GM21360 (cell line): ENCODE results near the gene TMEM91.

Source experiments
- ATAC-seq: cut with Tn5 transposase; IDR thresholded peaks from one replicate; pipeline ENCODE4 v1.9.1; 2021; ENCODE audit warnings: mild to moderate bottlenecking, moderate library complexity; ENCODE audit not compliant: unreplicated experiment

The TMEM91 gene

DNA sequence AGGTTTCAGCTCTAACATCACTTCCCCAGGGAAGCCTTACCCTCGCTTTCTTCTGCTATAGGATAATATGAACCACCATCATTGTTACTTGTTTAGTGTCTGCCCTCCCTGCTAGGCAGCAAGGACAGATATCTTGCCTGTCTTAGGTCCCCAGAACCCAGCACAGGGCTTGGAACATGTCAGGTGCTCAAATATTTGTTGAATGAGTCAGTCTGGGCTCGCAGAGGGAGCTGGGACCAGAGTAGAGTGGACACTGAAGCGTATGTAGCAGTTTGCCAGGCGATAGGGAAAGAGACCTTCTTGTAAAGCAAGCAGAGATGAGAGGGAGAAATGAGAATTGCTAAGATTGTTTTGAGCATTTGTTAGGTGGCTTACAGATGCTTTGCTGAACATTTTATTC lies 33.0 kb downstream of the TMEM91 start:
- ATAC-seq = no peak

DNA sequence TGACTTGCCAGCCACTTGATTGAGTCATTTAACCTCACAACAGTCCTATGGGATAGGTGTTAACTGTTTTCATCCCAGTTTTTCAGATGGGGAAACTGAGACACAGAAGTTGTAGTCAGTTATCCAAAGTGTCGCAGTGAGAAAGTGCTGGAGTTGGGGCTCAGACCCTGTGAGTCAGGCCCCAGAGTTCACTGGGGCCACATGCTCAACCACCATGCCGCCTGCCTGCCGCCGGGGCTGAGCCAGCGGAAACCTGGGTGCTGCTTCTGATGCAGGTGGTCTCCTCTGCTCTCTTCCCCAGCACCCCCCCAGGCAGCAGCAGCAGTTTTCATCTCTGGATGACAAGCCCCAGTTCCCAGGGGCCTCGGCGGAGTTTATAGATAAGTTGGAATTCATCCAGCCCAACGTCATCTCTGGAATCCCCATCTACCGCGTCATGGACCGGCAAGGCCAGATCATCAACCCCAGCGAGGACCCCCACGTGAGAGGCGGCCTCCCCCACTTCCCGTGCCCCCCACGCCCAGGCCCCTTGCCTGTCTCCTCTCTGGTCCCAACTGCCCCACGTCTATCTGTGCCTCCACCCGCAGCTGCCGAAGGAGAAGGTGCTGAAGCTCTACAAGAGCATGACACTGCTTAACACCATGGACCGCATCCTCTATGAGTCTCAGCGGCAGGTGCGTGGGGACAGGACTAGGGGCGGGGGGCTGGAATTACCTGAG lies 34.2 kb downstream of the TMEM91 start:
- ATAC-seq = no peak

DNA sequence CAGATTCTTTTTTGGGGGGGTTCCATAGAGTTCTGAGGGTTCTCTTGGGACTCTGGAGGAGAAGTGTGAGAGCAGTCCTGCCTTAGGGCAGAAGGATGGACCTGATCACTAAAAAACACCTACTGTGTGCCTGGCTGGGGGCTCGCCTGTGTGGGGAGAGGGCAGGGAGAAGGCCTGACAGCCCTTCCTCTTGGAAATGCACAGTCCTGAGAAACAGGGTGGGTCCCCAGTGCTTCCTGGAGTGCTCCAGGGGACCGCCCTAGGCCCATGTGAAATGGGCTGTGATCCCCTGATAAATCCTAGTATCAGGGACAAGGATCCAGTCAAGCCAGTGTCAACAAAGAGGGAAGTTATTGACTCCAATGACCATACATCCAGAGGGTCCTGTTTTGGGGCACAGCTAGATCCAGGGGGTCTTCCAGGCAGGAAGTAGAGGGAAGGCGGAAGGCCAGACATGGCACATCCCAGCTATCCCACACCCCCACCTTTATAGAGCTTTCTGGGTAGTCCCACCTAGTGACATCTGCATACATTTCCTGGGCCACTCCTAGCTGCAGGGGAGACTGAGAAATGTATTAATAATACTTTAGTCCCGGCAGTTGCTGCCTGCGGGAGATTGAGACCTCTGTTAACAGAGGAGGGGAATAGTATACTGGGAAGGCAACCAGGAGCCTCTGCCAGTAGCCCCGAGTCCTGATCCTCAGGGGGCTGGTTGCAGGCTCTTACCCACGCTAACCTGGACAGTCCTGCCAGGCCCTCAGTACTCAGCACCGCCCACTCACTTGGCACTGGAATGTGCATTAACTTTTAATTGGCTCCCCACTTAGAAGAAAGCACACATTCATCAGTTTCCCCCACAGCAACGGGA lies 35.0 kb downstream of the TMEM91 start:
- no peak for ATAC-seq

DNA sequence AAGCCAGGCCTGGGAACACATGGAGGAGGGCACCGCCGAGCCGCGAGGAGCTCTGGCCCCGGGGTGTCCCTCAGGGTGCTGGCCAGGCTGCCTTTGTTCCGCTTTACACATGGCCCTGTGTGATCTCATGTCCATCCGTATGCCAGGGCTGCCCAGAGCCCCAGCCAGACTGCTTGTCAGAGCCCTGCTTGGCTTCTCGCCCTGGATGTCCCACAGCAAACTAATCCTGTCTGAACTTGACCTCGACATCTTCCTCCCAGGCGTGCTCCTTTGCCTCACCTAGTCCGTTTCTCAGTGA lies 35.6 kb downstream of the TMEM91 start:
- no peak for ATAC-seq

DNA sequence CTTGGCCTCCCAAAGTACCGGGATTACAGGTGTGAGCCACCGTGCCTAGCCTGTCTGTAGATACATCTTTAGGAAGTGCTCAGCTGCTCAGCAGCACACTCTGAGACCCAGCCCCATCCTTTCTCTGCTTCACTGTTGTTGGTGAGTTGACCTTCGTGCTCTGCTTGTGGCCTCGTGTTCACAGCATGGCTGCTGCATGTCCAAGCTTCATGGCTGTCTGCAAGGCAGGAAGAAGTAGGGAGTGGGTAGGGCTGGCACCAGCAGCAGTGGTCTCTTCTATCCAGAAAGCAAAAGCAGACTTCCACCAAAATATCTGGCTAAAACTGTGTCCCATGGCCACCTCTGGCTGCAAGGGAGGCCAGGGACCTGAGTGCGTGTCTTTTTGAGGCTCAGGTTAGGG lies 36.6 kb downstream of the TMEM91 start:
- ATAC-seq = no peak

DNA sequence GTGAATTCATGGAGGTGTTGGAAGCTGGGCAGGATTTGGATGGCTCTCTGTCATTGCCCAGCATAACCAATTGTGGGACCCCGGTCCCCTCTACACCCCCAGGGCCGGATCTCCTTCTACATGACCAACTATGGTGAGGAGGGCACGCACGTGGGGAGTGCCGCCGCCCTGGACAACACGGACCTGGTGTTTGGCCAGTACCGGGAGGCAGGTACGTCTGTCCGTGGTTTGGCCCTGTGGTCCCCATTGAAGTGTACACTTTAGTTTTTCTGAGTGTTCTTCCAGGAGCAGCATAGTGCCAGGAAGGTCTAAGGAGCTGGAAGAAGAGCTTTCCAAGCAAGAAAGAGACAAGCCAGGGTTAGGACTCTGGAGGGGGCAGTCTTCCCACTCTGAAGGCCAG lies 37.6 kb downstream of the TMEM91 start:
- no peak for ATAC-seq

DNA sequence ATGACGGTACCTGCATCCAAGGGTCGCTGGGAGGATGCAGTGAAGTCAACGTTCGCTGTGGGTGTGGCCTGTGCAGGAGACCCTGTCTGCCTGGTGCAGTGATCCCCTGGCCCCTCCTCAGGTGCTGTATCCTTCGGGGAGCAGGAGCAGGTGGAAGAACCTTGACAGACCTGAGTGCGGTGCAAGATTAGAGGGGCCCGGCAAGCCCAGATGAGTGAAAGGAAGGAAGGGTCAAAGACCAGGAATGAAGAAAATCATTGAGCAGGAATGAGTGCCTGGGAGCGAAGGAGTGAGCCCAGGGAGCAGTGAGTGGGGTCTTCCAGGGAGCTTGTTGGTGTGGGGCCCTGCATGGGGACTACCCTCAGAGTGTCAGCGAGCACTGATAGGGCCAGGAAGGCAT lies 38.1 kb downstream of the TMEM91 start:
- ATAC-seq = no peak

DNA sequence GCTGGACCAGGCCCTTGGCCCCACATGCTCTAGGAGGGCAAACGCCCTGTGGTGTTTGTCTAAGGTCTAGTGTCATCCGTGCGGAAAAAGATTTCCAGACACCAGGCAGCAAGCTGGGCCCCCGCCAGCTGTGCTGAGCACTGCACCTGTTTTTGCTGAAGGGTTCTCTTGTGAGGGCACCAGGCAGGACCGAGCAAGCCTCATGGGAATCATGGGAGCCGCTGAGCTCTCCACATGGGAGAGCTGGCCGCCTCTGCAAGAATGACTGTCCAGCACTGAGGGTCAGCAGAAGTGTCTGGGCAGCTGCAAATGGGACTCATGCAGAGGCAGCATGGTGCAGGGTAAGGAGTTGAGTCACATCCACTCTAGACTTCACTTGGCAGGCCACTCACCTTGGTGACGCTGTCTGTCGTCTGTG lies 38.8 kb downstream of the TMEM91 start:
- no peak for ATAC-seq

DNA sequence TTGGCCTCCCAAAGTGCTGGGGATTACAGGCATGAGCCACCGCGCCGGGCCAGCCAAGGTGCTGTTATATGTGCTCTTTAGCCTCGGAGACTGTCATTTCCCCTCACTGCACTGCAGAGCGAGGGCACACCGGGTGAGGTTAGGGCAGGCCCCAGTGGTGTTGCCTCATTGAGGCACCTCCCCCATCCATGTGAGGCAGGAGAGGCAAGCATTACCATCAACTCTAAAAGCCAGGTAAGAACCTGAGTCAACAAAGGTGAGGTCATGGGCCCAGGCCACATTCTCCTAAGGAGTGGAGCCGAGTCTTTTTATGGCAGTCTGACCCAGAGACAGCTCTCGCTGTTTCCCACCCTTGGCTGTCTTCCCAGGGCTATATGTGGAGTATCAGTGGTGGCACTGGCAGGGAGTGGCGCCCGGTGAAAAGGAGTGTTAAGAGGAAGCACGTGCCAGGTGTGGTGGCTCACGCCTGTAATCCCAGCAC lies 39.9 kb downstream of the TMEM91 start:
- ATAC-seq = no peak

DNA sequence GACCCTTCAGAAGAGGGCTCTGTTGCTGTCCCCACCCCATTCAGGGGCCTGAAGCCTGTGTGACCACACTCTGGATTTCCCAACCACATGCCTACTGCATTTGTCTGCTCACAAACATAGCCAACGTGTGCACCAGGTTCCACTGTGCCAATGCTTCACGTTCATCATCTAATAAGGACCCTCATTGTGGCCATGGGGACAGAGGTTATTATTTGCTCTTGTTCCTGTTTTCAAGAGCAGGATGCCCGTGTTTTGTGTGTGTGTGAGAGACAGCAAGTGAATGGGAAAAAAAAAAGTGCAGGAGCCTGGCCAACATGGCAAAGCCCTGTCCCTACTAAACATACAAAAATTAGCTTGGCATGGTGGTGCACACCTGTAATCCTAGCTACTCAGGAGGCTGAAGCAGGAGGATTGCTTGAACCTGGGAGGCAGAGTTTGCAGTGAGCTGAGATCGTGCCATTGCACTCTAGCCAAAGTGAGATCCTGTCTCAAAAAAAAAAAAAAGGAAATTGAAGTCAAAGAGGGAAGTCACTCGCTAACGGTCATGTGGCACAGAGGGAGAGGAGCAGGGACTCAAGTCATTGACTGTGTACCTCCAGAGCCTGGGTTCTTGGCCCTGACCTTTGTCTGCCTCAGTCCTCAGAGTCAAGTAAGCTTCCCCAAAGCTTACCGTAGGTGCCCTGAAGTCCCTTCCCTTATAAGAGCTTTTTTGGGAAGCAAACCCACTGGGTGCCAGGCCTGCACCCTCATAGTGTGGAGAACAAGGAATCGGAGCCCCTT lies 44.0 kb downstream of the TMEM91 start:
- no peak for ATAC-seq

DNA sequence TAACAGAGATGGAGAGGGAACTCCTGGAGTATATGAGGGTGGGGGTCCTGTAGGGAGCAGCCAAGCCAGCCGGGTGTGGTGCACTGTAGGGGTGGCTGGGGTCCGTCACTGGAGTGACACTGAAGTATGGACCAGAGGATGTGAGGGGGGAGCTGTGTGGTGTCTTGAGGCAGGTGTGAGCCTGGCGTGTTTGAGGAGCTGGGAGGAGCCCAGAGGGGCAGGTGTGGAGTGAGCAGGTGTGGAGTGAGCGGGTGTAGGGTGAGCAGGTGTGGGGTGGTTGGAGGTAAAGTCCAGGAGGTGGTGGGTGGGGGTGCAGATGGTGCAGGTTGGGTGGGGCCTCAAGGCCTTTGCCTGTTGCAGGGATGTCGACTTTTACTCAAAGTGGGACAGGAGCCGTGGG lies 45.0 kb downstream of the TMEM91 start:
- ATAC-seq = no peak

DNA sequence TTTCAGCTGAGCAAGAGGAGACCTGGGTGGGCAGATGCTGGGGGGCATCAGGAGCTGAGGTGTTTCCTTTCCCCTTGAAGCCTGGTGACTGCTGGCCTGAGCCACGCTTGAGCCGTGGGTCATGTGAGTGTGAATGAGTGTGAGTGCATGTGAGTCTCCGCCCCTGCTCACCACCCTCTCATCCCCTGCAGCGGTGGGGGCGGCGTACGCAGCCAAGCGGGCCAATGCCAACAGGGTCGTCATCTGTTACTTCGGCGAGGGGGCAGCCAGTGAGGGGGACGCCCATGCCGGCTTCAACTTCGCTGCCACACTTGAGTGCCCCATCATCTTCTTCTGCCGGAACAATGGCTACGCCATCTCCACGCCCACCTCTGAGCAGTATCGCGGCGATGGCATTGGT lies 45.6 kb downstream of the TMEM91 start:
- no peak for ATAC-seq

DNA sequence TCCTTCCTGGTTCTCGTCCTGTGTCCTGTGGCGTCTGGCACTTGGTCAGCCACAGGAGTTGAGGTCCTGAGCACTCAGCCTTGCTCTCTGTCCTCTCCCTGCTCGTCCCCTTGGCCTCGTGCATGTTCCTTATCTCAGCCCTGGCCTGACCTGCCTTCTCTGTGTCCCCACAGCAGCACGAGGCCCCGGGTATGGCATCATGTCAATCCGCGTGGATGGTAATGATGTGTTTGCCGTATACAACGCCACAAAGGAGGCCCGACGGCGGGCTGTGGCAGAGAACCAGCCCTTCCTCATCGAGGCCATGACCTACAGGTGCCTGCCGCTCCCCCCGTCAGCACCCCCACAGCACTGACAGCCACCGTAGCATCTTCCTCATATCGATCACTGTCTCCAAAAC lies 46.1 kb downstream of the TMEM91 start:
- no peak for ATAC-seq

DNA sequence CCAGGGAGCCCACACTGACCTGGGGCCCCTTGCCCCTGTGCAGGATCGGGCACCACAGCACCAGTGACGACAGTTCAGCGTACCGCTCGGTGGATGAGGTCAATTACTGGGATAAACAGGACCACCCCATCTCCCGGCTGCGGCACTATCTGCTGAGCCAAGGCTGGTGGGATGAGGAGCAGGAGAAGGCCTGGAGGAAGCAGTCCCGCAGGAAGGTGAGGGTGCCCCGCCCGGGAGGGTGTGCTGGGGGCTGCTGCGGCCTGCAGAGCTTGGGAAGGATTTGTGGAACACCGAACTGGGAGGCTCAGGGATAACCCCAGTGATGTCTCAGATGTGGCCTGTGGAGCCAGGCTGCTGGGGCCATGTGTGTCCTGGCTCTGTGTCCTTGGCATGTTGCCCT lies 46.6 kb downstream of the TMEM91 start:
- no peak for ATAC-seq

DNA sequence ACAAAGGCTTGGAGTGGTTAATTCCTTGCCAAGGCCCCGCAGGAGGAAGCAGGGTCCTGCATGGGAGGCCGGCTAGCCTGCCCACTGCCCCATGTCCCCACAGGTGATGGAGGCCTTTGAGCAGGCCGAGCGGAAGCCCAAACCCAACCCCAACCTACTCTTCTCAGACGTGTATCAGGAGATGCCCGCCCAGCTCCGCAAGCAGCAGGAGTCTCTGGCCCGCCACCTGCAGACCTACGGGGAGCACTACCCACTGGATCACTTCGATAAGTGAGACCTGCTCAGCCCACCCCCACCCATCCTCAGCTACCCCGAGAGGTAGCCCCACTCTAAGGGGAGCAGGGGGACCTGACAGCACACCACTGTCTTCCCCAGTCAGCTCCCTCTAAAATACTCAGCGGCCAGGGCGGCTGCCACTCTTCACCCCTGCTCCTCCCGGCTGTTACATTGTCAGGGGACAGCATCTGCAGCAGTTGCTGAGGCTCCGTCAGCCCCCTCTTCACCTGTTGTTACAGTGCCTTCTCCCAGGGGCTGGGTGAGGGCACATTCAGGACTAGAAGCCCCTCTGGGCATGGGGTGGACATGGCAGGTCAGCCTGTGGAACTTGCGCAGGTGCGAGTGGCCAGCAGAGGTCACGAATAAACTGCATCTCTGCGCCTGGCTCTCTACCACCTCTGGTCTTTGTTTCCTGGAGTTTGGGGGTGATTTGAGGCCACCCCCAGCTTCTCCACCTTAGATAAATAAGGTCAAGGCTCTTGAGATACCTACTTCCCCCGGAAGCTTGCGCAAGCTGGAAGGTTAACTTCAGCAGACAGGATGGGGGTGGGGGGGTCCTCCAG lies 48.2 kb downstream of the TMEM91 start:
- no peak for ATAC-seq

DNA sequence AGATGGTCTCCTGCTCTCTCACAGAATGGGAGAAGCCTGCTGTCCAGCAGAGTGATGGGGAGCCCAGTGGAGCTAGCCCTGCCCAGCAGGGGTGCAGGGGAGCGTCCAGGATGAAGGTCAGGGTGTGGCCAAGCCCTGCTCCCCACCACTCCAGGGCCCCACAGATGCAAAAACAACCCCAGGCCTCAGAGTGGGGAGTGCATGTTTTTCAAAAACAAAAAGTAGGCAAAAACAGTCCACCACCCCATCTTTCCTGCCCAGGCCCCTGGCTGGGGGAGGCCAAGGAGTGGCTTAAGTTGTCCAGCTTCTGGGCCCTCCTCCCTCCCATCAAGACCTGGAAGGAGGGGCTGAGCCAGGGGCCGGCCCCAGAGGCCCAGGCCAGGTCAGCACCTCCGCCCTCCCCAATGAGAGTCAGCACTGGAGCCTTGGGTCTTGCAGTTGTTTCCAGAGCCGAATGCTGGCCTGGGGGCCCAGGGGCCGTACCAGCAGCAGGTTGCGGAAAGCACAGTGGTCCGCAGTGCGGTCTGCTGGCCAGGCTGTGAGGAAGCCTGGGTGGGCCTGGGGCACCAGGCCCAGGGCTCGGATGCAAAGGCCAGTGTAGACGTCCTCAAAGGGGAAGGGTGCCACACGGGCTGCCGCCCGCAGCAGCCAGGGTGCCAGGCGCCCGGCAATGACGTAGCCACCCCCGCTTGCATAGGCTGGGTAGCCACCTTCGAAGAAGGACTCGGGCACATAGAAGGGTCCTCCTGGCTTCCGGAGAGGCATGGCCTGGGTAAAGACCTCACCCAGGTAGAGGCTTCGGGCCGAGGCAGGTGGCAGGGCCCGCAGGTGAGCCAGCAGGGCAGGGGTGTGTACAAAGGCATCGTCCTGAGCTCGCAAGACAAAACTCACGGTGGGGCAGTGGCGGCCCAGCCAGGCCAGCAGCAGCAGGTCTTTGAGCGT lies 49.1 kb downstream of the TMEM91 start:
- ATAC-seq = no peak

DNA sequence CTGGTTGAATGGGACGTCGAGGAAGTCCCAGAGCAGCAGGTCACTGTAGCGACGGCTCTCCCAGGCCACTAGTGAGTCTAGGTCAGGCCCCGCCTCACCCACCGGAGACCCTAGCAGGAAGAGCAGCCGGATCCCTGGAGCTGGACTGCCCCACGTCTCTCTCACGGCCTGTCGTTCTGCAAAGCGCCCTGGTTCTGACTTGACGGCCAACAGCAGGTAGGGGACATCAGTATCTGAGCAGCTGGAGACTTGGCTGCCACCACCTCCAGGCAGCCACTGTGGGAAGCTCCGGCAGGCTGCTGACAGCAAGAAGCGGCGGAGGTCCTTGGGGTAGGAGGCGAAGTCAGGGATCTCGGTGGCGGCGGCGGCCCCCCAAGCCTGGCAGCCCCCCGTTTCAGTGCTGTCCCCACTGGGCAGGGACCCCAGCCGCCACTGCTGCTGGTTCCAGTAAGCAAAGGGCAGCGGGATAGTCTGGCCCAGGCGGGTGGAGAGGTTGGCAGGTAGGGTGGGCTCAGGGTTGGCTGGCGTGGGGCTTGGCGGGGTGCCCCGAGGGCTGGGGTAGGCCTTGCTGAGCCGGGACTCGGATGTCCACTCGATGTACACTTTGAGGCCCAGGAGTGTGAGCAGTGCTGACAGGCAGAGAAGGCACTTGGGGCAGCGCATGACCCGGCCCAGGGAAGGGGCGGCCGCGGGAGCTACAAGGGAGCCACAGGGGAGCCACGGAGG lies 49.9 kb downstream of the TMEM91 start:
- ATAC-seq = no peak

DNA sequence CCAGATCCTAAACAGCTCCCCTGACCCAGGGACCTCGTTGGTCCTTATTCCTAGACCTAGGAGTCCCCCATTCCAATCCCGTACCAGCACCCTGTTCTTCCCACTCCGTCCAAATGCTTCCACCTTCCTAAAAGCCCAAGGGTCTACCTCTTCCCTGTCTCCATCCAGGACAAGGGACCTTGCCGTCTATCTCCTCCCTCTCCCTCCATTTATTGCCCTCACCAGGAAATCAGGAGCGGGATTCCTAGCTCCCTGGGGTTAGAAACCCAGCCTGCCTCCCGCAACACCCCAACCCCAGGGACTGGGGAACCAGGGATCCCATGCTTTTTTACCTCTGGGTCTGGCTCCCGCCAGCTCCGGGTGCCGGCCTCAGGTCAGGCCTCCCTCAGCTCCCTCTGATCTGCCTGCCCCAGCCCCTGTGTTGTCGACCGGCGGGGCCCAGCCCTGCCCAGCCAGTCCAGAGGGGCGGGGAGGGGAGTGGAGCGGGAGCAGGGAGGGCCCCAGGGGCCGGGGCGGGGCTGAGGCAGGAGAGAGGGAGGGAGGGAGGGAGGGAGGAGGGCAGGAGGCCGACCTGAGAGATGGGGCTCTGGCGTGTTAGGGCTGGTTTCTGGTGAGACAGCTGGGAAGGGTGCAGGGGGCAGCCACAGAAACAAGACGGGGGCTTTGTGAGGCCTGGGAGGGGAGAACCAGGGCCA lies 50.8 kb downstream of the TMEM91 start, which contains the start of gene B3GNT8:
TSS of gene B3GNT8 (minus strand) at position 423 of the 695 bp plus-strand sequence. CDS start 596 bp downstream, outside the sequence.
- ATAC-seq = no peak
